ENCODE measurements around the gene CHAC1. TPM values are rescaled to one million over a fixed set of nuclear protein-coding genes. Genes with fewer than 3 reads are reported as not detected.

Gene CHAC1
- polyA plus RNA-seq, 2 of the 4 experiments (the other 2 are of a cell fraction) = 4.9 to 22.2 TPM

GRCh38 chr15:40933517-40933902 is 19.8 kb upstream of the CHAC1 start (continued):
- TF ChIP-seq, protein P1, sequence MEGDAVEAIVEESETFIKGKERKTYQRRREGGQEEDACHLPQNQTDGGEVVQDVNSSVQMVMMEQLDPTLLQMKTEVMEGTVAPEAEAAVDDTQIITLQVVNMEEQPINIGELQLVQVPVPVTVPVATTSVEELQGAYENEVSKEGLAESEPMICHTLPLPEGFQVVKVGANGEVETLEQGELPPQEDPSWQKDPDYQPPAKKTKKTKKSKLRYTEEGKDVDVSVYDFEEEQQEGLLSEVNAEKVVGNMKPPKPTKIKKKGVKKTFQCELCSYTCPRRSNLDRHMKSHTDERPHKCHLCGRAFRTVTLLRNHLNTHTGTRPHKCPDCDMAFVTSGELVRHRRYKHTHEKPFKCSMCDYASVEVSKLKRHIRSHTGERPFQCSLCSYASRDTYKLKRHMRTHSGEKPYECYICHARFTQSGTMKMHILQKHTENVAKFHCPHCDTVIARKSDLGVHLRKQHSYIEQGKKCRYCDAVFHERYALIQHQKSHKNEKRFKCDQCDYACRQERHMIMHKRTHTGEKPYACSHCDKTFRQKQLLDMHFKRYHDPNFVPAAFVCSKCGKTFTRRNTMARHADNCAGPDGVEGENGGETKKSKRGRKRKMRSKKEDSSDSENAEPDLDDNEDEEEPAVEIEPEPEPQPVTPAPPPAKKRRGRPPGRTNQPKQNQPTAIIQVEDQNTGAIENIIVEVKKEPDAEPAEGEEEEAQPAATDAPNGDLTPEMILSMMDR (IDR thresholded peaks at IDR 0.05) = no peak
- TF ChIP-seq, protein P2, sequence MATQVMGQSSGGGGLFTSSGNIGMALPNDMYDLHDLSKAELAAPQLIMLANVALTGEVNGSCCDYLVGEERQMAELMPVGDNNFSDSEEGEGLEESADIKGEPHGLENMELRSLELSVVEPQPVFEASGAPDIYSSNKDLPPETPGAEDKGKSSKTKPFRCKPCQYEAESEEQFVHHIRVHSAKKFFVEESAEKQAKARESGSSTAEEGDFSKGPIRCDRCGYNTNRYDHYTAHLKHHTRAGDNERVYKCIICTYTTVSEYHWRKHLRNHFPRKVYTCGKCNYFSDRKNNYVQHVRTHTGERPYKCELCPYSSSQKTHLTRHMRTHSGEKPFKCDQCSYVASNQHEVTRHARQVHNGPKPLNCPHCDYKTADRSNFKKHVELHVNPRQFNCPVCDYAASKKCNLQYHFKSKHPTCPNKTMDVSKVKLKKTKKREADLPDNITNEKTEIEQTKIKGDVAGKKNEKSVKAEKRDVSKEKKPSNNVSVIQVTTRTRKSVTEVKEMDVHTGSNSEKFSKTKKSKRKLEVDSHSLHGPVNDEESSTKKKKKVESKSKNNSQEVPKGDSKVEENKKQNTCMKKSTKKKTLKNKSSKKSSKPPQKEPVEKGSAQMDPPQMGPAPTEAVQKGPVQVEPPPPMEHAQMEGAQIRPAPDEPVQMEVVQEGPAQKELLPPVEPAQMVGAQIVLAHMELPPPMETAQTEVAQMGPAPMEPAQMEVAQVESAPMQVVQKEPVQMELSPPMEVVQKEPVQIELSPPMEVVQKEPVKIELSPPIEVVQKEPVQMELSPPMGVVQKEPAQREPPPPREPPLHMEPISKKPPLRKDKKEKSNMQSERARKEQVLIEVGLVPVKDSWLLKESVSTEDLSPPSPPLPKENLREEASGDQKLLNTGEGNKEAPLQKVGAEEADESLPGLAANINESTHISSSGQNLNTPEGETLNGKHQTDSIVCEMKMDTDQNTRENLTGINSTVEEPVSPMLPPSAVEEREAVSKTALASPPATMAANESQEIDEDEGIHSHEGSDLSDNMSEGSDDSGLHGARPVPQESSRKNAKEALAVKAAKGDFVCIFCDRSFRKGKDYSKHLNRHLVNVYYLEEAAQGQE (IDR thresholded peaks at IDR 0.05) = no peak
- TF ChIP-seq JUN (IDR thresholded peaks at IDR 0.05) = no peak

DNA sequence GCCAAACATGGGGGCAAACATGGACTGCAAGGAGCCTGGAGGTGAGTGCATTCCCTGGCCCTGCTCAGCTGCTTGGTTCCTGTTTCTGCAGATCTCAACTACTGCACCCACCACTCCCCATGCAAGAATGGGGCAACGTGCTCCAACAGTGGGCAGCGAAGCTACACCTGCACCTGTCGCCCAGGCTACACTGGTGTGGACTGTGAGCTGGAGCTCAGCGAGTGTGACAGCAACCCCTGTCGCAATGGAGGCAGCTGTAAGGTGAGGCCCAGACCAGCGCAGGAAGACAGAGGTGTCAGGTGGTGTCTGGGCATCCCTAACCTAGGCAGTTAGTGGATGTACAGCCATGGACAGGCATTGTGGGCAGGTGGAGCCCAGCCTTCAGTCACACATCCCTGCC is 18.8 kb upstream of the CHAC1 start:
- WGBS (ENCODE audit: missing lambda C conversion rate) = 93% methylated on average over 6 of the region's 6 CpGs
- peaks cover 27% of the 10 kb centered on the region; the same call in 2 of the 3 replicates for H3K4me1 ChIP-seq
- FAIRE-seq (no peak), ATAC-seq (no peak), DNase-seq (ENCODE audit: low read depth in 1 of 2, low spot score in 1 of 2) (no peak)
- H3K4me2 ChIP-seq = no peak overlapping the region
- ChIA-PET CTCF (interaction anchor here (3.4 kb wide), 1 partner anchor 31 kb away, joined by 15 read pairs; no protein-coding TSS in a partner anchor), POLR2A (no interaction called here)
- TF ChIP-seq HEYL (CRISPR knock-in tag; IDR thresholded peaks at IDR 0.05) (no peak), JUNB (IDR thresholded peaks at IDR 0.05) (no peak), KDM5A (IDR thresholded peaks at IDR 0.05) (no peak), TFCP2L1 (CRISPR knock-in tag; IDR thresholded peaks at IDR 0.05) (no peak), HMGXB4 (CRISPR knock-in tag; IDR thresholded peaks at IDR 0.05; ENCODE audit: borderline replicate concordance) (no peak), PHF8 (IDR thresholded peaks at IDR 0.05; ENCODE audit: borderline replicate concordance, low read depth) (no peak), CHD4 (IDR thresholded peaks at IDR 0.05; ENCODE audit: borderline replicate concordance) (no peak), USF2 (IDR thresholded peaks at IDR 0.05) (no peak), MAFK (IDR thresholded peaks at IDR 0.05; ENCODE audit: partially characterized antibody) (no peak), CHD2 (IDR thresholded peaks at IDR 0.05; ENCODE audit: low read length, partially characterized antibody) (no peak), ATOH8 (CRISPR knock-in tag; IDR thresholded peaks at IDR 0.05; ENCODE audit: low read depth) (no peak), RFX5 (IDR thresholded peaks at IDR 0.05) (no peak), FOSB (CRISPR knock-in tag; IDR thresholded peaks at IDR 0.05) (no peak), FOXS1 (CRISPR knock-in tag; IDR thresholded peaks at IDR 0.05) (no peak)
- TF ChIP-seq, protein P3, sequence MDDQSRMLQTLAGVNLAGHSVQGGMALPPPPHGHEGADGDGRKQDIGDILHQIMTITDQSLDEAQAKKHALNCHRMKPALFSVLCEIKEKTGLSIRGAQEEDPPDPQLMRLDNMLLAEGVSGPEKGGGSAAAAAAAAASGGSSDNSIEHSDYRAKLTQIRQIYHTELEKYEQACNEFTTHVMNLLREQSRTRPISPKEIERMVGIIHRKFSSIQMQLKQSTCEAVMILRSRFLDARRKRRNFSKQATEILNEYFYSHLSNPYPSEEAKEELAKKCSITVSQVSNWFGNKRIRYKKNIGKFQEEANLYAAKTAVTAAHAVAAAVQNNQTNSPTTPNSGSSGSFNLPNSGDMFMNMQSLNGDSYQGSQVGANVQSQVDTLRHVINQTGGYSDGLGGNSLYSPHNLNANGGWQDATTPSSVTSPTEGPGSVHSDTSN (IDR thresholded peaks at IDR 0.05) = no peak
- no peaks in the 10 kb centered on the region for H3K9me3 ChIP-seq
- no peak overlapping the region for H3K4me3 ChIP-seq
- H3K27ac ChIP-seq = no peak overlapping the region
